LoVo (cell line): ENCODE data around the gene CCDC106.

Experiments used
- DNase-seq: peaks from one replicate; pipeline ENCODE4 v3.0.0-alpha.2; 2016; ENCODE audit warnings: low spot score

The CCDC106 gene

DNA sequence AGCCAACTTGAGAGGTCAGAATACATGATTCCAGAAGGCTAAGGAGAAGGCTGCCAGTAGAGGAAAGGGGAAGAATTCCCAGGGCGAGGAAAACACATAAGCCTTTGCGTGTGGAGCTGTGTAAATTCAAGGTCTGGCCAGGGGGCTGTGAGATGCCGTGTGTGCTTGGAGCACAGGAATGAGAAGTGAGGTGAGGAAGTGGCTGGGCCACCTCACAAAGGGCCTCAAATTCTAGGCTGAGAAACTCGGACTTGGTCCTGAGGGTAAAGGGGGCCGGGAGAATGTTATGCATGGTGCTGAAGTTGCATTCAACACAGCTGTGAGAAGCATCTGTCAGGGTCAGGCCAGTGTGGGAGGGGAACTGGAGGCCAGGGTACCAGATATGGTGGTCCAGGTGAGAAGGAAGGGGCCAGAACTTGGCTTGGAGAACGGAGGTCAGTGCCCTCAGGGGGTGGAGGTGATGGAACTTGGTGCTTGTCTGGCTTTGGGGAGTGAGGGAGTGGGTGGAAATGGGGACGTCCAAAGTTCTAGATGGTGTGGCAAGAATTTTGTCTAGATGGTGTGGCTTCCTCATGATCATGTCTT lies 12.1 kb upstream of the CCDC106 start:
- no peak for DNase-seq

DNA sequence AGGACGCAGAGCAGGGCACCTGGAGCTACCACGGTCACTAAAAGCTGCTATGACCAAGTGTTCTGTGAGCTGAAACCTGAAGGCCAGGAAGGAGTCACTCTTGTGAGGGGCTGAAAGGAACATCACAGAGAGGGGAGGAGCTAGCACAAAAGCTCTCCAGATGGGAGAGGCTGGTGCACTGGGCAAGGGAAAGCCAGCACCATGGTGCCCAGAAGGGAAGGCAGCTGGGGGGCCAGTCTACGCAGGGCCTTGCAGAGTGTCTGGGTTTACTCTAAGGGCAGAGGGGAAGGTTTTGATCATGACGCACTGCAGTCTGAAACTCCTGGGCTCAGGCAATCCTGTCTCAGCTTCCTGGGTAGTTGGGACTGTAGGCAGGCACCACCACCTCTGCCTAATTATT lies 11.3 kb upstream of the CCDC106 start:
- no peak for DNase-seq

DNA sequence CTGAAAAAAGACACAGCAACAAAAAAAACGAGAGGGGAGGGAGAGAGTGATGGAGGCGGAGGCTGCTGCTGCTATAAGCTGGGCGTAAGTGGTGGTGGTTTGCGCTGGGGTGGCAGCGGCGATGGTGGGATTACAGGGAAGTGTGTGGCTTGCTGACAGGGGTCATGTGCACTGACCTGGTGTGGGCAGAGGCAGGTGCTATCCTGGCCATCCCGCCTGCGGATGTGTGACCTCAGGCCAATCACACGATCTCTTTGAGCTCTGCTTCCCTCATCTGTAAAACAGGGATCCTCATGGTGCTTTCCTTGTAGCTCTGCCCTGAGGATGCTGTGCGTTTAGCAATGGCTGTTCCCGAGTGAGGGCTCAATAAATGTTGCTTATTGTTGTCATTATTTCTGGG lies 10.5 kb upstream of the CCDC106 start:
- no peak for DNase-seq

DNA sequence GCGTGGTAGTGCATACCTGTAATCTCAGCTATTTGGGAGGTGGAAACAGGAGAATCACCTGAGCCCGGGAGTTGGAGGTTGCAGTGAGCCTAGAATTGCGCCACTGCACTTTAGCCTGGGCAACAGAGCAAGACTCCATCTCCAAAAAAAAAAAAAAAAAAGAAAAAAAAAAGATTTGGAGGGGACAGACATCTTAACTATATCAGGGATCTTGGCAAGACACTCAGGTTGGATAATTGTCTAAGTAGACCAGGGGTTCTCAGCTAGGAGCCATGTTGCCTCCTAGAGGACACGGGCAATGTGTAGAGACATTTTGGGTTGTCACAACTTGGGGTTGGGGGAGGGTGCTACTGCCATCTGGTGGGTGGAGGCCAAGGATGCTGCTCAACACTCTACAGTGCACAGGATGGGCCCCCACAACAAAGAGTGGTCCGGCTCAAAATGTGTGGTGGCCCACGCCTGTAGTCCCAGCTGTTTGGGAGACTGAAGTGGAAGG lies 9.1 kb upstream of the CCDC106 start:
- peak; percentile 32 for DNase-seq

DNA sequence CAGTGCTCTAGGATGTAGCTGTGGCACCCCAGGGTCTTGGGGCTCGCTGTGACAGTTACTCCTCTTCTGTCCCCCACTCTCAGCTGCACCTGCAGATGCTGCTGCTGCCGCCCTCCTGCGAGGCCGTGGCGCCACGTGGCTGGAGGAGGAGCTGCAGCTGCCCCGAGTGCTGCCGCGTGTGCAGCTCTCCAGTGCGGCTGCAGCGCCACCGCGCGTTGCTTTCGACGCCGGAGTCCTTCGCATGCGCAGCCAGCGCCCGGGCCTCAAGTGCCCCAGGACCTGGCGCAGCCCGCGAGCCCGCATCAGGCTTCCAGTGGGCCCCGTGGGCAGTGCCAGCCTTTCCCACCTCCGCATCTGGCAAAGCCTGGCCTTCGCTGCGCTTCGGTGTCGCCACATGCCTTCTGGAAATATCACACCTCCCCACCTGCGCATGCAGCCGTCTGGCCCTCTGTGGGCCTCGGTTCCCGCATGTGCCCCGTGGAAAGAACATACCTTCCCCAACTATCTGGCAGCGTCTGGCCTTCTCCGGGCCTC lies 7.9 kb upstream of the CCDC106 start:
- DNase-seq: no peak

DNA sequence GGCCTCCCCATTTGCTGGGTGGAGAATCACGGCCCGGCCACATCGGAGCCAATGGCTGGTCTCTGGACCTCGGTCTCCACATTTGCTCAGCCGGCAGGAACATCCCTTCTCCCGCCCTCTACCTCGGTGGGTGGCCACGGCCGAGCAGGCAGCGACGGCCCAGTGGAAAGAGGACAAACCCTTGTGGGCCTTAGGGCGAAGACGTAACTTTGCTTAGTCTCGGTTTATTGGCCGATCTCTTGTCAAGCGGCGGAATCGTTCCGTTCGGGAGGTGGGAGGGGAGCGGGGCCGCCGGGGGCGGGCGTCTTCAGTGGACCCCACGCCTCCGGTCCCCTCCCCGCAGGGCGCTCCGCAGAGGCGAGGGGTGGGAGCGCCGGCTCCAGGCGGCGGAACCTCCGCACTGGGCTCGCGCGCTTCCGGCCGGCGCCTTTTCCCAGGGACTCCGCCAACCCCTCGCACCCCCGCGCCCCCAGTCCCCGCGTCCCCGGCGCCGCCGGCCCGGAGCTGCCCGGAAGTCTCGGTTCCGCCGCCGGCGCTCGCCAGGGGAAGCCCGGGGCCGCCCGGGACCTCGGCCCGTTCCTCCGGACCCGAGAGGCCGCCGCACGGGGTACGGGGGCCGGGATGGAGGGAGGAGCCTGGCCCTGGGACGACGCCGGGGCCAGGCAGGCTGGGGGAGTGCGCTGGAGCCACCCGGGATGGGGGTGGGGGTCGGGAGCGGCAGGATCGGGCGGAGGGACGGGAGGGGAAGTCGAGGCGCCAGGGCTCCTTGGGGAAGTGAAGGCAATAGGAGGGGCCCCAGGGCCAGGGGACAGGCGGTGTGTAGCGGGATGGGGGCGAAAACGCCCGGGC lies 7.2 kb upstream of the CCDC106 start, which contains the start of gene ZNF580:
TSS of gene ZNF580 (plus strand) at position 426 of the 849 bp plus-strand sequence. CDS start 1,507 bp downstream, outside the sequence.
- peak; percentile 53 for DNase-seq

DNA sequence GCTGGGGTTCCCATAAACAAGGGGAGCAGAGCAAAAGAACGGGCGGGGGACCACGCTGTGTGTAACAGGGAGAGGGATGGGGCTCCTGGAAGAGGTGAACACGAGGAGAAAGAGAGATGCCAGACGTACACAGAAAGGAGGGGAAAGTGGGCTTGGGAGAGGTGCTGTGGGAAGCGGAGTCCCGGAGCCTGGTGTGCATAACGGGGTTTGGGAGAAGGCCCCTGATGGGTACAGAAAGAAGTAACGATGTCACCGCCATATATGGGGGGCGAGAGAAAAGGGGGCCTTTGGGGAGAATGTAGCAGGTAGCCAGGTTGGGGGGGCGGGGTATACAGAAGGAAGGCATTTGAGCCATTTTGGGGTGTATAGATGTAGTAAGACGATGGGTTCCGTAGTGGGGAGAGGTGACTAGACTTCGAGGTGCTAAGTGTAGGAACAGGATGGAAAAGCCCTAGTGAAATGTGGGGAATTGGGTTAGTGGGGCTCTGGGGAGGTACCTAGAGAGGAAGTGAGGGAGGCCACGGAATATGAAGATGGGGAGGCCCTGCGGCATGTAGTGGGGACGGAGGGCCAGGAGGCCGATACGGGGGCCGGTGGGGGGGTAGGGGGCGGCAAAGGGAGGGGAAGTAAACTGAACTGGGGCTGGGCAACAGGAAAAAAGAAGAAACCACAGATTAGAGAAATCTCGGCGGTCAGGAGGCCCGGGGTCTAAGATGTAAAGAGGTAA lies 6.4 kb upstream of the CCDC106 start:
- DNase-seq: peak; percentile 46

DNA sequence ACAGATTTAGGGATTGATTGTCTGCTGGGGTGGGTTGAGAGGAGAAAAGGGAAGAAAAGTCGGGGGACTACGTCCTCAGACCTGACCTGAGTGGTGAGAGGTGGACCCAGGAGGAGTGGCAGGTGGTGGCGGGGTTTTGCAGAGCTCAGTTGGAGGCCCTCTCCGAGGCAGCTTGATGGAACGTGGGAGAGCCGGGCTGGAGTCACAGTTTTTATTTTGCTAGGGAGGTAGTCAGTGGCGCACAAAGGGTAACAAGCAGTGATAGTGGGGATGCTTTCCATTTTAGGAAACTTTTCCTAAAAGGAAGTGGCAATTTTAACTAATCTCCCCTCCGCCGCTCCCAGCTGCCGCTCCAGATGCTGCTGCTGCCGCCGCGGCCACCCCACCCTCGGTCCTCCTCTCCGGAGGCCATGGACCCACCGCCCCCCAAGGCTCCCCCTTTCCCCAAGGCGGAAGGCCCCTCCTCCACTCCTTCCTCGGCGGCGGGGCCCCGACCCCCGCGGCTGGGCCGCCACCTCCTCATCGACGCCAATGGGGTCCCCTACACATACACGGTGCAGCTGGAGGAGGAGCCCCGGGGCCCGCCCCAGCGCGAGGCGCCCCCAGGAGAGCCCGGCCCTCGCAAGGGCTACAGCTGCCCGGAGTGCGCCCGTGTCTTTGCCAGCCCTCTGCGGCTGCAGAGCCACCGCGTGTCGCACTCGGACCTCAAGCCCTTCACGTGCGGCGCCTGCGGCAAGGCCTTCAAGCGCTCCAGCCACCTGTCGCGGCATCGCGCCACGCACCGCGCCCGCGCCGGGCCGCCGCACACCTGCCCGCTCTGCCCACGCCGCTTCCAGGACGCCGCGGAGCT lies 5.6 kb upstream of the CCDC106 start:
- peak; percentile 41 for DNase-seq

DNA sequence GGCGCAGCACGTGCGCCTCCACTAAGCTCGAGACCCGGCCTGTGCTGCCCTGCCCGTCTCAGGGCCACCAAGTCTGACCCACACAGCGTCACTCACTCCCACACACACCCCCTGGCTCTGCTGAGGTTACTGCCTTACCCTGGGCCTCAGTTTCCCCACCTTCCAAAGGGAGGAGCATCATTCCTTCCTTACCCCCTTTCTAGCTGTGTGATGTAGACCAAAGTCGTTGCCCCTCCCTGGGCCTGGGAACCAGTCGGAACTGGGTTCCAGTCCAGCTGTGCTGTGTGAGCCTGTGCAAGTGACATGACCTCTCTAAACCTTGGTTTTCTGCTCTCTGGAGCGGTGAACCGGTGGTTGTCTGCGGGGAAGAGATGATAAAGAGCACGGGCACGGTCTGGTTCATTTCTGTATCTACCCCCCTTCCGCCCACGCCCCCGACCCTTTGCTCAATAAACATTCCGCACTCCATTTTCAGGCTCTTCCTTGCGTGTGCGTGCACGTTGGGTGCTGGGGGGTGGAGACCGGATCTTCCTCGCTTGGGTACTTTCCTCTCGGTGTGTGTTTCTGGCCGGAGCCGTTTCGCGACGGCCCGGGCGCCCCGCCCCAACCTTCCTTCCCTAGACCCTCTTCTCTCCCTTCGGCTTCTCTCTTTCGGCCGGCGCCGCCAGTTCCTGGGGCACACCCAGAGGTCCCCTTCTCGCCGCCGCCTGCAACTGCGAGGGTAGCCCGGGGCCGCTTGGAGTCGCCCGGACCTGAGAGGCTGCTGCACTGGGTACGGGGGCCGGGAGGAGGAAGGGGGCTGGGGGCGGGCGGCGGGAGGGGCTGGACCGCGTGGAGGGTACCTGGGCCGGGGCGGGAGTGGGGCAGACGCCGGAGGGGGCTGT lies 4.8 kb upstream of the CCDC106 start, which contains the start of gene ZNF581:
TSS of gene ZNF581 (plus strand) at position 647 of the 884 bp plus-strand sequence. CDS start 923 bp downstream, outside the sequence.
- peak; percentile 80 for DNase-seq

DNA sequence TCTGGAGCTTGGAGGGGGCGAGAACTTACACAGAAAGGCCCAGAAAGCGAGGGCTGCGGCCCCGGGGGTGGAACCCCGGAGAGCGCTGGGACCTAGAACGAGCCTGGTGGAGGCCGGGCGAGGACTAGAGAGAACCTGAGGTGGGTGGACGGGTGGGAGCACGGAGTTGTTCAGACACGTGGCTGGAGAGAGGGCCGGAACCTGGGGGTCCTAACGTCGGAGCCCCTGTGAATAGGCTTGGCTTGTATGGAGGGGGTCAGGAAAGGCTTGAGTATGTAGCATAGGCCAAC lies 4.2 kb upstream of the CCDC106 start:
- no peak for DNase-seq

DNA sequence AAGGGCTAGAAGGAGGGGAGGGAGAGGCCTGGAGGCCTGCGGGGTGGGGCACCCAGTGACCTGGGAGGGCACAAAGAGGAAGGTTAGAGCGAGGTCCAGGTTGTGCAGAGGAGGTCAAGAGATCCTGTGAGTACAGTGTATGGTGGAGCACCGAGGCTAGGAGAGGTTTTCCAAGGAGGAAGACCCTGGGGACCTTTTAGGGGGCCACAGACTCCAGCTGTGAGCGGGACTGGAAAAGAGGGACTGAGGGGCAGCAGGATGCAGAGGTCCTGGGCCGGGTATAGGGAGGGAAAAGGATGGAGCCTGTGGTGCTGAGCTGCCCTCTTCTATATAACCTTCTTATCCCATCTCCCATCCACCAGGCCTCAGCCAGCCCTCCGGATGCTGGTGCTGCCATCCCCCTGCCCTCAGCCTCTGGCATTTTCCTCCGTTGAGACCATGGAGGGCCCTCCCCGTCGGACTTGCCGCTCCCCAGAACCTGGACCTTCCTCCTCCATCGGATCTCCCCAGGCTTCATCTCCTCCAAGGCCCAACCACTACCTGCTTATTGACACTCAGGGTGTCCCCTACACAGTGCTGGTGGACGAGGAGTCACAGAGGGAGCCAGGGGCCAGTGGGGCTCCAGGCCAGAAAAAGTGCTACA lies 3.7 kb upstream of the CCDC106 start:
- DNase-seq: no peak

DNA sequence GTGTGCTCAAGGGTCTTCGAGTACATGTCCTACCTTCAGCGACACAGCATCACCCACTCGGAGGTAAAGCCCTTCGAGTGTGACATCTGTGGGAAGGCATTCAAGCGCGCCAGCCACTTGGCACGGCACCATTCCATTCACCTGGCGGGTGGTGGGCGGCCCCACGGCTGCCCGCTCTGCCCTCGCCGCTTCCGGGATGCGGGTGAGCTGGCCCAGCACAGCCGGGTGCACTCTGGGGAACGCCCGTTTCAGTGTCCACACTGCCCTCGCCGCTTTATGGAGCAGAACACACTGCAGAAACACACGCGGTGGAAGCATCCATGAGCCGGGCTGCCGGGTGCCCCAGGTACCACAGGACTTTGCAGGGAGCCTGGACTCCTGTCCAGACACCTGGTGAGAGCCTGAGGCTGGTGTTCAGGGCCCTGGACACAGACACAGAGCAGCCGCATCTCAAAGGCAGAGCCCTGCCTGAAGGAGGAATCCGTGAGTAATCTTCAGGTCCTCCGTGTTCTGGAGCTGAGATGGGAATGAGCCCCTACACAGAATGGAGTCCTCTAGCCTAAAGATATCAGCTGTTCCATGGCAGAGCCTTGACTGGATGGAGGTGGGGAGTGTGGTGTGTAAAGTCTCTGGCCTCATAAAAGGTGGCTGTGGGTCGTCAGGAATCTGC lies 3.0 kb upstream of the CCDC106 start:
- DNase-seq: no peak

DNA sequence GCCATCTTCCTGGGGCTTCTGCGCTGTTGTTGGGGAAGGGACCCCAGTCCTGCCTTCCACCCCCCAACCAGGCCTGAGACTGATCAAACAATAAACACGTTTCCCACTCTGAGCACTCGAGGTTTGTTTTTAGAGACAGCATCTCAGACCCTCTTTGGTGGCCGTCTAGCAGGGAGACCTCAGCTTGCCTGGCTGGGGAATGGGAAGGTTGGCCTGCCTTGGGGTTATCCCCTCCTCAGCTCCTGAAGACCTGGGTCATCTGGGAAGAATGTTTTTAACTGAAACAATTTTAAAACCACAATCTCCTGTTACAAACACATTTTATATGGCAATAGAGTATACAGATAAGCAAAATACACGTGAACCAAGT lies 2.5 kb upstream of the CCDC106 start:
- no peak for DNase-seq

DNA sequence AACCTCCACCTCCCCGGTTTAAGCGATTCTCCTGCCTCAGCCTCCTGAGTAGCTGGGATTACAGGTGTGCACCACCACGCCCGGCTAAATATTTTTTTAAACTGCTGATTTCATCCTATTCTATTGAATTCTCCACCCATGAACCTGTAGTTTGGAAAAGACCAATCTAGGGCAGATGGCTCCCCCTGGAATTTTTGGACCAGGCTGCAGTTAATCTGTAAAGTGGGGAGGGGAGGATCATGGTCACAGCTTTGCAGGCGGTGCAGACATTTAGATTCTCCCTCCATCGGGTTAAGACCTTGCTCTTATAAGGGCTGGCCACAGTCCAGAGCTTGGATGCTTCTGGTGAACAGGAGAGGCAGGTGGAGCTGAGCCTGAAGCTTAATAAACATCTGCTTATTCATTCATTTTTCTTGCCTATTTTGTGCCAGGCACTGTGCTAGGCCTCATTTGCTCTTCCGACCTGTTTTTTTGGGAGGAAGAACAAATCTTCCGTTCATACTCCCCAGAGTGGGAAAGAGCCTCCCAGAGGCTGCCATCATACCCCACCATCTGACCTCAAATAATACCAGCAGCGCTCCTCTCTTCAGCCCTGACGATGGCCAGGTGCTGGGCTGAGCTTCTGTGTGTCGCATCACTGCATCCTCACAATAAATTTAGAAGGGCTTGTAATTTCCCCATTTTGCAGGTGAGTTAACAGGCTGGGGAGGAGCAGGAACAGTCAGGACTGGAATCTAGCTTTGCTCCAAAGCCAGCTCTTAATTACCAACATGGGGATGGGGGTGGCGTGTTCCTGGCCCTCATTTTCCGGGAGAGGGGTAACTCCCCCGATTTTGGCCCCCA lies 902 bp upstream of the CCDC106 start:
- no peak for DNase-seq

DNA sequence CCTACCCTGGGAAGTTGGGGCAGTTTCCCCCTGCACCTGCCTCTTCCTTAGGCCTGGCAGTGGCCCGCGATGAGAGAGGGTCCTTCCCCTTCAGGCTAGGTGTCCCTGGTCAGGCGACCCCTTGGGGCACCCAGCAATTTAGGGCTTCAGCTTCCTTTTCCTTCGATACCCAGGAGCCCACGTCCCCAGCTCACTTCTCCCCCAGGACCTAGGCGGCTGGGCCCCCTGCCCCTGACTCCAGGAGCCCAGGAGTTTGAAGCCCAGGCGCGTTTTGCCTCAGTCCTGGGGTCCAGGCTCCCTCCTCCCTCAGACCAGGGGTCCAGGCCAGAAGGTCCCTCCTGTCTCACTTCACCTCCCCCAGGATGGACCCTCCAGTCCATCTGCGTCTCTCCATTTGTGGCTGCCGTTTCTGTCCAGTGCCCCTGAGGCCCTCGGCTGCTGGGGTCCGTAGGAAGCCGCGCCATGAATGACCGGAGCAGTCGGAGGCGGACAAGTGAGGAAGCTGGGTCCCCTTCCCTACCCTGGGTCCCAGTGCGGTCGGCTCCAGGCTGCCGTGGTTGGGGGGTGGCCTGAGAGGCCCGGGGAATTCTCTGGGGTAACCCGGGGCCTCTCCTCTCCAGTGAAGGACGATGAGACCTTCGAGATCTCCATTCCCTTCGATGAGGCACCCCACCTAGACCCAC lies 714 bp downstream of the CCDC106 start:
- DNase-seq: no peak

DNA sequence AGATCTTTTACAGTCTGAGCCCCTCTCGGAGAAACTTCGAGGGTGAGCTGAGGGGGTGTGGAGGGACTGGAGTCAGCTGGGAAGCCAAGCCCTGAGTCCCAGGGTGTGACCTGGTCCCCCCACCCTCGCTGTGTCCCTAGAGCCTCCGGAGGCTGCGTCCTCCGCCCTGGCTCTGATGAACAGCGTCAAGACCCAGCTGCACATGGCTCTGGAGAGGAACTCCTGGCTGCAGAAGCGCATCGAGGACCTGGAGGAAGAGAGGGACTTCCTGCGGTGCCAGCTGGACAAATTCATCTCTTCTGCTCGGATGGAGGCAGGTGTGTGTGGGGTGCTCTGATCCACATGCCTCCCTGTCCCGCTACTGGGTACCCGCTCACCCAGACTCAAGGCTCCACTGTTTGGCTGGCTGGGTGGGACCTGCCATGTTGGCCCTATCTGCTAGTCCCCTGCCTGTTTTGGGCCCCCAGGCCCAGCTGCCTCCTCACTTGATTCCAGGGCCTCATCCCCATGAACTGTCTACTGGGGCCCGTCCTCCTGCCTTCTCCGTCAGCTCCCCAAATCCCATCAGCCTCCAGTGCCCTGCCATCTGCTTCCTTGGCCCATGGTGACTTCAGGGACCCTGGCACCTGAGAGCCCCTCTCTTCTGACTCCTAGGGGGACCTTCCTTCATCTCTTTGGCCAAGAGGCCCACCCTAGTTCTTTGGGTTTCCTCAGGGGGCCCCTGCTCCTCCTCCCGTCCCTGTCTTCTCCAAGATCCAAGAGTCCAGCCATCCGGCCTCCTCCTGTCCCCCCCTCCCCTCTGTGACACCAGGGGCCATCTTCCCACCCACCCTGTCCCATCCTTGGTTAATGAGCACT lies 1.5 kb downstream of the CCDC106 start:
- DNase-seq: no peak

DNA sequence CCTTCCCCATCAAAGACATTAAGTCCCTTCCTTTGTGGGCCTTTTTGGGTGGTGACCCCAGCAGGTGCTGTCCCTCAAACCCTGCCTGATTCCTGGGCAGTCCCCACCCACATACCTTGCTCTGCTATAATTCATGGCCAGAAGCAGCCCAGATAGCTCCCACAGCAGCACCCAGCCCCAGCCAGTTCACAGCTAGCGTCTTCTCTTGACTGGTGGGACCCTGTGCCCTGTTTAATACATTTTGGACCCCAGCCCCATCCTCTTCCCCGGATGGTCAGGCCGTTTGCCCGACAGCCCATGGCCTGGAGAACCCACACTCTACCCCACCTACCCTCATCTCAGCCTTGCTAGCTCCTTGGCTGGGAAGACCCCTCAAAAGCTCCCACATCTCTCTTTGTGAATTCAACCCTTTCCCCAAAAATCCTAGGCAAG lies 2.1 kb downstream of the CCDC106 start:
- DNase-seq: no peak
